ENCODE data around the gene MCU. TPM values are rescaled to one million over a fixed set of nuclear protein-coding genes. Genes with fewer than 3 reads are reported as not detected.

MCU gene
- total RNA-seq, 4 donors from 2014 or later = 30.0 to 42.8 (median 34.1) TPM

DNA sequence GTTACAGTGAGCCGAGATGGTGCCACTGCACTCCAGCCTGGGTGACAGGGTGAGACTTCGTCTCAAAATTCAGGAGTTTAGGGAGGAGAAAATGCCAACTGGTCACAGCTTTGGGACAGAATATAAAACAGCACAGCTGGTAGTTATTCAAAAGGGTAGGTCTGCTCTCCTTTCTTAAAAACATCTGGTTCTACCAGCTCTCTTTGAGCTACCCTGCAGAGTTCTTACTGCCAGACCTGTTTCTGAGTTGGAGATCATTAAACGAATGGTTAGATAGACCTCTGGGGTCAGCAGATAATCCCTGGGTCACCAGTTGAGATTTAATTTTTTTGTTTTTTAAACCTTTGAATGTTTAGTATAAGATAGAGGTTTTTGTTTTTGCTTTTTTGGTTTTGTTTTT, 52.6 kb downstream of the MCU start:
- 38 to 70% methylated on average over 3 of the region's 3 CpGs for WGBS, 2 donors
- no peak overlapping the region for H3K4me3 ChIP-seq (ENCODE audit: low read depth, poor library complexity, severe bottlenecking)
- intact Hi-C loops (cut with DNase I; ENCODE audit: low total_unique reads) = no loop called here
- TF ChIP-seq, protein P1, sequence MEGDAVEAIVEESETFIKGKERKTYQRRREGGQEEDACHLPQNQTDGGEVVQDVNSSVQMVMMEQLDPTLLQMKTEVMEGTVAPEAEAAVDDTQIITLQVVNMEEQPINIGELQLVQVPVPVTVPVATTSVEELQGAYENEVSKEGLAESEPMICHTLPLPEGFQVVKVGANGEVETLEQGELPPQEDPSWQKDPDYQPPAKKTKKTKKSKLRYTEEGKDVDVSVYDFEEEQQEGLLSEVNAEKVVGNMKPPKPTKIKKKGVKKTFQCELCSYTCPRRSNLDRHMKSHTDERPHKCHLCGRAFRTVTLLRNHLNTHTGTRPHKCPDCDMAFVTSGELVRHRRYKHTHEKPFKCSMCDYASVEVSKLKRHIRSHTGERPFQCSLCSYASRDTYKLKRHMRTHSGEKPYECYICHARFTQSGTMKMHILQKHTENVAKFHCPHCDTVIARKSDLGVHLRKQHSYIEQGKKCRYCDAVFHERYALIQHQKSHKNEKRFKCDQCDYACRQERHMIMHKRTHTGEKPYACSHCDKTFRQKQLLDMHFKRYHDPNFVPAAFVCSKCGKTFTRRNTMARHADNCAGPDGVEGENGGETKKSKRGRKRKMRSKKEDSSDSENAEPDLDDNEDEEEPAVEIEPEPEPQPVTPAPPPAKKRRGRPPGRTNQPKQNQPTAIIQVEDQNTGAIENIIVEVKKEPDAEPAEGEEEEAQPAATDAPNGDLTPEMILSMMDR (IDR thresholded peaks at IDR 0.05) = no peak
- no peak for TF ChIP-seq POLR2A (IDR thresholded peaks at IDR 0.05)
- no peak for DNase-seq (ENCODE audit: low spot score in 2 of 2)

DNA sequence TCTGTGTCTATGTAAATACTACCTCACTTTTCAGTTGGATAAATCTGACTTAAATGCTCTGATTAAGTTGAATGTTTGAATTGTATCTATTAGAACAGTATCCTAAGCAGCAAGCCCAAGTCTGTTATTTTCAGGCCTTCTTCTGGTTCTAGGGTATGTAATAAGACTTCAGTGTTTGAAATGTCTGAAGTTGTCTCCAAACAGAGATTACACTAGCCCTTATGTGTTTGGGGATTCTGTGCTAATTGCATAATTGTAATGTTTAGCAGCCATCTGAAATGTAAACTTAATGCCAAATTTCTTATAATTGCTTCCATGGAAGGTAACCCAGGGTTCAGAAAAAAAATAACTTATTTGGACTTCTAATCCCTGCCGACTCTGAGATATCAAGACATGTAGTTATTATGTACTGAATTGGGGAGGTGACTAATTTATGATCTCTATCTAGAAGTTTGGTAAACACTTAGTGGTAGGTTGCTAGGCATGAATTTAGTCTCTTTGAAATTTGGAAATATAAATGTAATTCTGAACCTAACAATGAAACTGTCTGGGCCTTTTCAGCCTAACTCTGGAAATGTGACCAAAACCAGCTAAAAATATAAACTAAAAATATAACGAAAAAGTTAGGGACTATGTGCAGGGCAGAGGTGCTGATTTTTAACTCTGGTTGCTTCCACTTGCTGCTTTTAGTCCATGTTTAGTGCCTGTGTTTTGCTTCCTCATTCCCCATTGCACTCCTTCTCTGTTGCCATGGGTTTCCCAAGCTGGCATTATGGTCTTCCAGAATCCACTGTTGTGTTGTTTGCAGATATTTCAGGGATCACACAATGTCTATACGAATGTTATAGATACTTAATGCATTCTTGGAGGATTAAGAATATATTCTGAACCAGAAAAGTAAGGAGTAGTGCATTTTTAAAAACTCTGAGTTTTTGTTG, 54.8 kb downstream of the MCU start:
- intact Hi-C loops (cut with DNase I; ENCODE audit: low total_unique reads) = no loop called here
- no peak for DNase-seq (ENCODE audit: low spot score in 2 of 2)

DNA sequence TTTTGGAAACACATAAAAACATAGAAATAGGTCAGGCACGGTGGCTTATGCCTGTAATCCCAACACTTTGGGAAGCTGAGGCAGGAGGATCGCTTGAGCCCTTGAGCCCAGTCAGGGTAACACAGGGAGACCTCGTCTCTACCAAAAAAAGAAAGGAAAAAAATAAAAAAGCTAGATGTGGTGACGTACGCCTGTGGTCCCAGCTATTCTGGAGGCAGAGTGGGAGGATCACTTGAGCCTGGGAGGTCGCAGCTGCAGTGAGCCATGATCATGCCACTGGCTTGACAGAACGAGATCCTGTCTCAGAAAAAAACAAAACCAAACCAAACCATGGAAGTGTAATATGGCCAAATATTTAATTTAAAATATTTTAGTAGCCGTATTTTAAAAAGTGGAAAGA, 55.6 kb downstream of the MCU start:
- 93 to 95% methylated on average over 8 of the region's 8 CpGs for WGBS, 2 donors
- H3K4me3 ChIP-seq (ENCODE audit: low read depth, poor library complexity, severe bottlenecking) = no peak overlapping the region
- no peak for DNase-seq (ENCODE audit: low spot score in 2 of 2)
- intact Hi-C loops (cut with DNase I; ENCODE audit: low total_unique reads) = no loop called here
- TF ChIP-seq POLR2A (IDR thresholded peaks at IDR 0.05) = no peak
- TF ChIP-seq, protein P1 (IDR thresholded peaks at IDR 0.05) = no peak

More for the DNA sequence above, 54.8 kb downstream of the MCU start:
- H3K4me3 ChIP-seq (ENCODE audit: low read depth, poor library complexity, severe bottlenecking) = no peak overlapping the region
- TF ChIP-seq POLR2A (IDR thresholded peaks at IDR 0.05) = no peak
- TF ChIP-seq, protein P1 (IDR thresholded peaks at IDR 0.05) = no peak
- WGBS, 2 donors = 28 to 34% methylated on average over 3 of the region's 3 CpGs

DNA sequence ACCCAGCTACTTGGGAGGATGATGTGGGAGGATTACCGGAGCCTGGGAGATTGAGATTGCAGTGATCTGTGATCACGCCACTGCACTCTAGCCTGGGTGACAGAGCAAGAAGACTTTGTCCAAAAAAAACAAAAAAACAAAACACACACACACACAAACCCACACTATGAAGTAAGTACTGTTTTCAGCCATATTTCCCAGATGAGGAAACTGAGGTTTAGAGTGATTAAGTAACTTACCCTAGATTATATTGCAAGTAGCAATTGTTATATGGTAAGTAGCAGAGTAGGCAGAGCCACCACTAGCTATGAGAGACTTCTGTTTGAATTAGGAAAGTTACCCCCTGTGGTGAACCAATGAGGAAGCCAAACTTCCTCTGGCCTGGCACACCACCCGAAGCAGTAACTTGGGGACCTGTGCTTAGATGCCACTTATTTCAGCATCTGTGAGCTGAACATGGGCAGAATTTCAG, 61.9 kb downstream of the MCU start:
- no peak for TF ChIP-seq POLR2A (IDR thresholded peaks at IDR 0.05)
- TF ChIP-seq, protein P1 (IDR thresholded peaks at IDR 0.05) = no peak
- intact Hi-C loops (cut with DNase I; ENCODE audit: low total_unique reads) = no loop called here
- 75 to 88% methylated on average over 3 of the region's 3 CpGs for whole genome bisulfite sequencing, 2 donors
- no peak for DNase-seq (ENCODE audit: low spot score in 2 of 2)
- no peak overlapping the region for H3K4me3 ChIP-seq (ENCODE audit: low read depth, poor library complexity, severe bottlenecking)

DNA sequence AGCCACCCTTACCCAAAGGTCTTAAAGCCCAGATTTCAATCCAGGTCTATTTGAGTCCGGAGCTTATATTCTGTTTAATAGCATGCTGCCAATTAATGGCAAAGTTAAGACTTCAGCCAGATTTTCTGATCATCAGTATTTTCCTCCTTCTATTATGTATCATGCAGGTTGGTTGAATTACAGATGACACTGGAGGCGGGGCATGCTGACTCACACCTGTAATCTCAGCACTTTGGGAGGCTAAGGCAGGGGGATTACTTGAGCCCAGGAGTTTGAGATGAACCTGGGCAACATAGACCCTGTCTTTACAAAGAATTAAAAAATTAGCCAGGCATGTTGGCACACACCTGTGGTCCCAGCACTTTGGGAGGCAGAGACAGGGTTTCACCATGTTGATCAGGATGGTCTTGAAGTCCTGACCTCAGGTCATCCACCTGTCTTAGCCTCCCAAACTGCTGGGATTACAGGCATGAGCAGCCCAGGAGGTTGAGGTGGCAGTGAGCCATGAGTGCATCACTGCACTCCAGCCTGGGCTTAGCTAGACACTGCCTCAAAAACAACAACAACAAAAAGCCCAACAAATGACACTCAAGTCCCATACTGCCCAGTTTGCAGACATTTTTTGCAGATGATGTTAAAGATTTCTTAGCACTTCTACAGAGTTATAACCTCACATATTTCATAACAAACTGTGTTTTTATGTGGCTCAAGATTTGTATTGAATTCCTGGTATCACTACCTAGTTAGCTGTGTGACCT, 62.5 kb downstream of the MCU start:
- H3K4me3 ChIP-seq (ENCODE audit: low read depth, poor library complexity, severe bottlenecking) = no peak overlapping the region
- WGBS, 2 donors = 92 to 95% methylated on average over 2 of the region's 2 CpGs
- no peak for TF ChIP-seq POLR2A (IDR thresholded peaks at IDR 0.05)
- TF ChIP-seq, protein P1 (IDR thresholded peaks at IDR 0.05) = no peak
- intact Hi-C loops (cut with DNase I; ENCODE audit: low total_unique reads) = no loop called here
- DNase-seq (ENCODE audit: low spot score in 2 of 2) = no peak
